K562 (cell line): ENCODE measurements around the gene TP53RK. TPM values are rescaled to one million over a fixed set of nuclear protein-coding genes. Genes with fewer than 3 reads are reported as not detected.
A peak's percentile ranks its signal among the peaks of the same experiment; 100 is the strongest.

Source experiments
- ATAC-seq: fragments of 200-7000 bp; cut with Tn5 transposase; 3 replicates; pipeline ENCODE4 v1.9.1; 2020; ENCODE audit warnings: moderate library complexity
- BruUV-seq: library from RNA; stranded (reverse); fragments of 400-500 nt; replicated peaks from 2 replicates; lab custom pipeline; 2021; lab: Mats Ljungman, UMichigan
- CTCF ChIA-PET: fragments of 300-600 bp; formaldehyde crosslinking; extraction: SDS; loops from one replicate; lab custom pipeline; 2021; ENCODE audit warnings: low intra/inter-chr PET ratio; lab: Yijun Ruan, JAX
- POLR2A ChIA-PET: fragments of 300-600, 350-650 bp; sonication (Branson Sonifier 250); formaldehyde crosslinking; extraction: SDS; loops from one replicate; lab custom pipeline; 2021; ENCODE audit warnings: antibody characterized with exemption, inconsistent platforms; lab: Yijun Ruan, JAX
- DNase-seq, 4 experiments: peaks; one replicate each; pipeline versions ENCODE4 v3.0.0 to v3.0.0-alpha.2; 2011 to 2018; ENCODE audit warnings: low spot score in 3 of 4, mixed read lengths in 3 of 4; ENCODE audit errors: extremely low read depth in 1 of 4
- FAIRE-seq: peaks from 2 replicates; lab custom pipeline; 2011; peaks lifted over from hg19 to GRCh38; lab: Jason Lieb, UNC
- H2AFZ ChIP-seq: 2 replicates; pipeline ENCODE4 v1.6.0; 2011; ENCODE audit warnings: low read depth, low read length, control low read depth, inconsistent platforms
- H3K27ac ChIP-seq: fragments of 200-600 bp; 3 replicates; pipeline ENCODE4 v1.8.0; 2011; ENCODE audit warnings: low read depth, mild to moderate bottlenecking, control low read depth, inconsistent platforms, low read length, moderate library complexity, mixed read lengths; ENCODE audit errors: extremely low read depth
- H3K27me3 ChIP-seq, 2 experiments: fragments of 300-600 bp in 1 of 2; 2 replicates in 1 of 2; 3 replicates in 1 of 2; pipeline versions ENCODE4 v1.6.0 to v1.8.0; 2011; ENCODE audit warnings: inconsistent platforms in 2 of 2, low read length in 2 of 2, mild to moderate bottlenecking in 1 of 2, mixed read lengths in 1 of 2, moderate library complexity in 1 of 2; ENCODE audit not compliant: control insufficient read depth in 2 of 2, insufficient read depth in 2 of 2
- H3K36me3 ChIP-seq: fragments of 300-600 bp; 3 replicates; pipeline ENCODE4 v1.8.0; 2011; ENCODE audit warnings: mild to moderate bottlenecking, low read length, inconsistent platforms; ENCODE audit not compliant: control insufficient read depth, insufficient read depth
- H3K4me1 ChIP-seq, 2 experiments: fragments of 200-600 bp in 1 of 2; replicated peaks in 1 of 2; 2 replicates in 1 of 2; 3 replicates in 1 of 2; pipeline versions ENCODE4 v1.5.1 to v1.8.0; 2011; ENCODE audit warnings: inconsistent platforms in 2 of 2, low read length in 2 of 2, mild to moderate bottlenecking in 1 of 2, mixed read lengths in 1 of 2, moderate library complexity in 1 of 2; ENCODE audit not compliant: control insufficient read depth in 2 of 2, insufficient read depth in 2 of 2
- H3K4me2 ChIP-seq: 2 replicates; pipeline ENCODE4 v1.6.1; 2011; ENCODE audit warnings: low read length, control low read depth, inconsistent platforms, mixed read lengths; ENCODE audit not compliant: insufficient read depth
- H3K4me3 ChIP-seq: fragments of 200-600 bp; sonication (generic), shearing (Covaris generic); 2 replicates; pipeline ENCODE4 v1.5.1; 2016; ENCODE audit warnings: control low read depth, inconsistent platforms
- H3K79me2 ChIP-seq: fragments of 200-600 bp; 3 replicates; pipeline ENCODE4 v1.8.0; 2011; ENCODE audit warnings: low read length, inconsistent platforms; ENCODE audit not compliant: control insufficient read depth, insufficient read depth
- H3K9ac ChIP-seq, 2 experiments: 2 replicates each; pipeline versions ENCODE4 v1.6.0 to v1.6.1; 2011; ENCODE audit warnings: low read depth in 2 of 2, low read length in 2 of 2, control low read depth in 1 of 2, inconsistent platforms in 1 of 2, mild to moderate bottlenecking in 1 of 2, mixed read lengths in 1 of 2; ENCODE audit not compliant: insufficient read depth in 1 of 2
- H3K9me1 ChIP-seq: one replicate; pipeline ENCODE4 v1.6.0; 2011; ENCODE audit warnings: inconsistent platforms, mild to moderate bottlenecking, low read length, moderate library complexity; ENCODE audit not compliant: control insufficient read depth, insufficient read depth
- H3K9me3 ChIP-seq: replicated peaks from 2 replicates; pipeline ENCODE4 v1.5.1; 2011; ENCODE audit warnings: low read depth, low read length, inconsistent platforms; ENCODE audit not compliant: control insufficient read depth, insufficient read depth
- H4K20me1 ChIP-seq: replicated peaks from 2 replicates; pipeline ENCODE4 v1.6.1; 2011; ENCODE audit warnings: low read length, inconsistent platforms, mixed read lengths; ENCODE audit not compliant: control insufficient read depth, insufficient read depth
- FOXM1 ChIP-seq, 2 experiments: fragments of 450-650 bp in 1 of 2; sonication (generic) in 1 of 2; formaldehyde crosslinking in 1 of 2; IDR thresholded peaks; 2 replicates each; pipeline versions ENCODE4 v1.6.1 to v1.9.0; 2017 to 2022; ENCODE audit warnings: low read depth in 2 of 2, mild to moderate bottlenecking in 2 of 2, missing genetic modification reagents in 1 of 2, moderate library complexity in 1 of 2
- PHF20 ChIP-seq: fragments of 450-650 bp; IDR thresholded peaks from 2 replicates; pipeline ENCODE4 v1.6.1; 2018; ENCODE audit not compliant: partially characterized antibody
- ZNF764 ChIP-seq: fragments of 250-450 bp; sonication (Bioruptor Pico); IDR thresholded peaks from 2 replicates; pipeline ENCODE4 v1.4.0; 2020; ENCODE audit warnings: low read depth, mild to moderate bottlenecking, moderate library complexity
- WGBS: fragments of 100-300 bp; shearing (Covaris generic); methylation state at CpG from one replicate; pipeline ENCODE4 v1.1.6; 2016; ENCODE audit warnings: low coverage, mixed read lengths; ENCODE audit not compliant: insufficient coverage; ENCODE audit errors: missing lambda C conversion rate; 5-methylcytosine and 5-hydroxymethylcytosine counted together
- in situ Hi-C: fragments of 300-500 bp; cut with MboI; formaldehyde crosslinking; loops from 4 replicates; pipeline ENCODE4 v1.15.0; 2018; ENCODE audit warnings: inconsistent platforms, mixed read lengths
- intact Hi-C: fragments of 100-400 bp; cut with micrococcal nuclease; formaldehyde crosslinking; loops from 2 replicates; pipeline ENCODE4 v1.14.2; 2022
- polyA plus RNA-seq, 8 experiments: library from polyadenylated mRNA; depleted of rRNA in 4 of 8; stranded (reverse) in 5 of 8; unstranded in 3 of 8; fragments of >200 nt; fragmentation: Nextera tagmentation in 2 of 8; fragmentation: Illumina TruSeq in 1 of 8; extraction: Ambion mirVana in 2 of 8; extraction: Trizol in 1 of 8; gene quantifications; 2 replicates each; pipeline versions ENCODE4 v1.2.1 to v1.2.3, GENCODE V29; 2011 to 2014; ENCODE audit warnings: inconsistent platforms in 1 of 8, missing spikeins in 1 of 8
- total RNA-seq, 7 experiments: library from RNA; depleted of rRNA in 6 of 7; stranded (reverse); fragments of >200 nt in 6 of 7; fragmentation: Illumina TruSeq in 2 of 7; extraction: Trizol in 2 of 7; gene quantifications; 2 replicates each; pipeline versions ENCODE4 v1.2.1 to v1.2.3, GENCODE V29; 2011 to 2021; ENCODE audit warnings: low replicate concordance in 1 of 7

The TP53RK gene
- total and polyA plus RNA-seq, 9 of the 15 experiments (the other 6 are each of a cell fraction or from before 2014, with no cell fraction given) = 2.9 to 43.5 (median 17.2) TPM

GRCh38 chr20:46703435-46703834 is 14.2 kb upstream of the TP53RK start:
- no peak overlapping the region for H3K4me2 ChIP-seq
- intact Hi-C loops (loop anchor here (5.0 kb wide), 1 partner anchor 181 kb away; no protein-coding TSS in a partner anchor), in situ Hi-C loops (no loop called here)
- 24% methylated on average over 3 of the region's 3 CpGs for WGBS
- H3K4me1 ChIP-seq = 0 out of 5 replicates have a peak, but pooled peaks cover 0 to 5% of the 10 kb centered on the region in 2 experiments
- H3K36me3 ChIP-seq = no peaks in the 10 kb centered on the region
- H3K79me2 ChIP-seq = no peaks in the 10 kb centered on the region
- no peak overlapping the region for H3K4me3 ChIP-seq
- H3K9me1 ChIP-seq = no peaks in the 10 kb centered on the region
- TF ChIP-seq ZNF764 (CRISPR knock-in tag) (no peak), PHF20 (no peak), FOXM1 (IDR thresholded peaks at IDR 0.05; ENCODE audit: low read depth) (peak; percentile 66; the same call in 1 of the 2 replicates), FOXM1 (CRISPR knock-in tag; IDR thresholded peaks at IDR 0.05; ENCODE audit: low read depth) (no peak)
- no peaks in the 10 kb centered on the region for H4K20me1 ChIP-seq
- FAIRE-seq = no peak
- peaks cover 3% of the 10 kb centered on the region; the same call in 1 of the 2 replicates for H3K9me3 ChIP-seq
- peaks cover 0 to 5% of the 10 kb centered on the region in 2 experiments; a peak in 1 of 5 replicates for H3K27me3 ChIP-seq
- CTCF ChIA-PET = no interaction called here
- H3K9ac ChIP-seq = no peak overlapping the region
- no TSS peak for BruUV-seq
- H2AFZ ChIP-seq = no peak overlapping the region
- no peak for DNase-seq
- POLR2A ChIA-PET = interaction anchor here (0.6 to 1.1 kb wide), 3 partner anchors 9 to 162 kb away, joined by 4 to 6 read pairs (median 4); no protein-coding TSS in a partner anchor
- no peak for ATAC-seq
- H3K27ac ChIP-seq = no peak overlapping the region
